SIG-M5 (cell line): ENCODE results near the gene BMP8B.
"Not testable (repeated sequence)": the region's sequence is repeated elsewhere in the genome, so short reads cannot be mapped to it uniquely, and the experiment has no call there.

Source experiments
- DNase-seq: peaks from one replicate; lab custom pipeline; 2025; lab: John Stamatoyannopoulos, UW

The BMP8B gene, protein sequence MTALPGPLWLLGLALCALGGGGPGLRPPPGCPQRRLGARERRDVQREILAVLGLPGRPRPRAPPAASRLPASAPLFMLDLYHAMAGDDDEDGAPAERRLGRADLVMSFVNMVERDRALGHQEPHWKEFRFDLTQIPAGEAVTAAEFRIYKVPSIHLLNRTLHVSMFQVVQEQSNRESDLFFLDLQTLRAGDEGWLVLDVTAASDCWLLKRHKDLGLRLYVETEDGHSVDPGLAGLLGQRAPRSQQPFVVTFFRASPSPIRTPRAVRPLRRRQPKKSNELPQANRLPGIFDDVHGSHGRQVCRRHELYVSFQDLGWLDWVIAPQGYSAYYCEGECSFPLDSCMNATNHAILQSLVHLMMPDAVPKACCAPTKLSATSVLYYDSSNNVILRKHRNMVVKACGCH

DNA sequence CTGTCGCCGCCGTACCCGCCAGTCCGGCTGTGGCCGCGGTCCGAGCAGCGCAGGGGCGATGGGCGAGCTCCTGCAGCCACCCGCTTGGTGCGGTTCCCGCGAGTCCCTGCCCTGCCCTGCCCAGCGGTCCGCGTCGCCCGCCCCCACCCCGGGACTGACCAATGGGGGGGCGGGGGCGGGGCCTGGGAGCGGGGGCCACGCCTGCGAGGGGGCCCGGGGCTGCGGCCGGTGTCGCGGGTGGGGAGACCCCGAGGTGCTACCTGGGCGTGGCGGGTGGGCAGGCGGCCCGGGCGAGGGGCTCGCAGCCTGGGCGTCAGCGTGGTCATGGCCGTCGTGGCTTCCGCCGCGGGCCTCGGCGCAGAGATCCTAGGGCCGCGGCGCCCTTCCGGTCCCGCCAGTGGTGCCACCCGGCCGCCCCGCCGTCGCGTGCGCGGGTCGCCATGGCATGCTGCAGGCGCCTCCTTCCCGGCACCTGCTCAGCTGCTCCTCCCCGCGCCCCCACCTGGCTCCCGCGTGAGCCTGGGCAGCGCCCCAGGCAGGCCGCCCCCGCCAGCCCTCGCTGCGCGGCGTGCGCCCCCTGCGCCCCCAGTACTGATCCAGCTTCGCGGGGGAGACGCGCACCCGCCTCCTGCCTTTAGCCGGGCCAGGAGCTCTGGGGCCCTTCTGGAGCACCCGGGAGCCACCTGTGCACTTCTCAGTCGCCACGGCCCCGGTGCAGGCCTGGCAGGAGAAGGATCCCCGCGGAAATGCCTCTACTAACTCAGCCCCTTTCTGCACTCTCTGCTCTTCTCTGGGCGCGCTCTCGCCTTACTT, at the start of gene BMP8B:
BMP8B (minus strand) TSS at position 108 of the 813 bp plus-strand sequence. CDS start 380 bp downstream, outside the sequence.
- no peak for DNase-seq

DNA sequence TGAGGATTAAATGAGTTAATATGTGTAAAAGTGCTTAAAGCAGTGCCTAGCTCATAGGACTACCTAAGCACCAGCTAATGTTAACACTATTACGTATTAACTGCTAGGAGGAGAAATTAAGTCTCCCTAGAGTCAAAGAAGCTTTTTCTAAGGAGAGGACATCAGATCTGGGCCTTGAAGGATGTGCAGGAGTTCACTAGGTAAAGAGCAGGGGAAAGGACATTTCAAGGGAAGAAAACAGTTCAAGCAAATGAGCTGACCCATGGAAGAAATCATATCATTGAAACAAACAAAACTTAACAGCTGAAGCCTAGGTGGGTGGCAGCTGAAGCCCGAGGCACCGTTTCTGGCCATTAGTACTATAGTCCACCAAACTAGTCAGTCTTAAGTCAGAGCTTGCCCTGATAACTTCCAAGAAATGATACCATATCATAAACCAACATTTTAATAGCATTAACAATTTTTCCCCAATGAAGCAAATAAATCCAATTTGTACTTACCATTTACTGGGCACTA, 48.0 kb upstream of the BMP8B start:
- DNase-seq, result no peak

DNA sequence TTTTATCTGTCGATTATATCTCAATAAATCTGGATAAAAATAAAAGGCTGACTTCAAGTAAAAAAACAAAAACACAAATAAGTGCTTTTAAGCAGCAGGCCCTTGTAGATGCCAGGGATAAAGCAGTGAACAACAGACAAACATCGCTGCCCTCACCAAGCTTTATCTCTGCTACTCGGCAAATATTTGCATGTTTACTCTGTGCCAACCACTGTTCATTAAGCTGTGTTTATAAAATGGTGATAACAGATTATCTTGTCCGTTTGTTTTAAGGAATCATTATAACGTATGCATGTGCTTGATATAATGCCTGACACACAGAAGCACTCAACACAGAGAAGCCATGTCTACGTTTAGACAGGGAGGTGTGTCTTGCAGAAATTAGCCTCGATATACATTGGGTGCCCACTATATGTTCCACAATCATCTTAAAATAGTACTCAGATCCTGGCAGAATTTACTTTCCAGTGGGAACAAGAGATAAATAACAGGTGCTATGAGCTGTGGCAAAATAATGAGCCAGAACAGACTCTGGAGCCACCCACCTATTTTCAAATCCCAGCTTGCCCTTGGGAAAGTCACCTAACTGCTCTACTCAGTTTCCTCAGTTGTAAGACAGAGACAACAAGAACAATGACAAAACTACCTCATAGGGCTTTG, 47.4 kb upstream of the BMP8B start:
- DNase-seq, result no peak

DNA sequence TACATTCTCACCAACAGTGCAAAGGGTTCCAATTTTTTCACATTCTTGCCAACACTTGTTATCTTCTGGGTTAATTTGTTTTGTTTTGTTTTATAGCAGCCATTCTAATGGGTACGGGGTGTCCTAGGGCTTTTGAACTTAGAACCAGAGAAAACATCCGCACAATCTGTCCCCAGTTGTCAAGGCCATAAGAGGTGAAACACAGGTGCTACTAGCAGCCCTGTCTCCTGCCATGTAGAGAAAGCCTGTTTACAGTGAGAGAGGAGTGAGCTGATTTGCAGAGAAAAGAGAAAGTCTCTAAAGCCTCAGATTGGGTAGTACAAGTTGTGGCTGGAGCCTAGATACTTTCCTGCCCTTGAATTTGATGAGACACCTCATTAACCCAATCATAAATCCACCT, 46.4 kb upstream of the BMP8B start:
- DNase-seq, result no peak

DNA sequence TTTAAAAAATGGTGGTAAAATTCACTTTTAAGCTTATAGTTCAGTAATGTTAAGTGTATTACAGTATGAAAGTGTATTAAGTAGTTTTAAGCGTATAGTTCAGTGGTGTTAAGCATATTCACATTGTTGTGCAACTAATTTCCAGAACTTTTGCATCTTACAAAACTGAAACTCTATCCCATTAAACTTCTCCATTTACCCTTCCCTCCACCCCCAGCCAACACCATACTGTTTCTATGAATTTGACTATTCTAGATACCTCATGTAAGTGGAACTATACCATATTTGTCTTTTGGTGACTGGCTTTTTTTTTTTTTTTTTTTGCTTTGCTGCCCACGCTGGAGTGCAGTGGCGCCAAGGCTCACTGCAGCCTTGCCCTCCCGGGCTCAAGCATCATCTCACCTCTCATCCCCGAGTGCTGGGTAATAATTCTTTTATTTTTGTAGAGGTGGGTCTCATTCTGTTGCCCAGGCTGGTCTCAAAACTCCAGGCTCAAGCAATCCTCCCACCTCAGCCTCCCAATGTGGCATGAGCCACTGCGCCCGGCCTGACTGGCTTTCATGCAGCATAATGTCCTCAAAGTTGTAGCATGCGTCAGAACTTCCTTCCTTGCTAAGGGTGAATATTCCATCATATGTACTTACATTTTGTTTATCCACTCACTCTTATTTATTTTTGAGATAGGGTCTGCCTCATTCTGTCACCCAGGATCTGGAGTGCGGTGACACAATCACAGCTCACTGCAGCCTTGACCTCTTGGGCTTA, 45.1 kb upstream of the BMP8B start:
- DNase-seq, result peak; percentile 26

DNA sequence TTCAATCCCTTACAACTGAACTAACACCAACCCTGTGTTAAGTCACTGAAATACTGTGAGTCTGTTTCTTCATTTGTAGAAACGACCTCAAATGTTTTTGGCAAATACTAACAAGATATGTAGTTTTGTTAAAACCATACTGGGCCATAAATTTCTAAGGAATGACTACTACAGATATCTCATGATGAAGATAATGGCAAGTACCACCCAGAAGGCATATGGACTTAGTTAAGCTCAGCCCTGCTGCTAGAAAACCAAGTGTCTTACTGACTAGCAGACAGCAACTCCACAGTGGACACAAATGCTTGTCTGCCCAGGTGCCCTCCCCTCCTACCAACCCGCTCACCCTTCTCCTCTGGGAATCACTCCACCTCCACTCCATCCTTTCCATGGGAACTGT, 44.5 kb upstream of the BMP8B start:
- no peak for DNase-seq

DNA sequence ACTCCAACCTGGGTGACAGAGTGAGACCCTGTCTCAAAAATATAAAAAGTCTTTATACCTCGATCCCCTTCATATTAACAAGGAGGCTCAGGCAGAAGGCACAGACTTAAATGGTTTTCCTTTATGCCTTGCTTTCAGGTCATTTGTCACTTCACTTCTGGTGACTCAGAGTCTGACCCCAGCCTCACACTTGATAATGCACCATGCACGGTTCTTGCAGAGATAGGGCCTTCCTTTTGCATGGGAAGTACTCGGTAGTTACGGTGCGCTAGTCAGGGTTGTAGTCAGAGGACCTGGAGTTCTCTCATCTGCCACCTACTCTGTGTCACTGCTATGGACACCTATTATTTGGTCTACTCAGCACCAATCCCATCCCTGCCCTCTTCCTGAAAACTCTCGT, 43.6 kb upstream of the BMP8B start:
- DNase-seq, result no peak

DNA sequence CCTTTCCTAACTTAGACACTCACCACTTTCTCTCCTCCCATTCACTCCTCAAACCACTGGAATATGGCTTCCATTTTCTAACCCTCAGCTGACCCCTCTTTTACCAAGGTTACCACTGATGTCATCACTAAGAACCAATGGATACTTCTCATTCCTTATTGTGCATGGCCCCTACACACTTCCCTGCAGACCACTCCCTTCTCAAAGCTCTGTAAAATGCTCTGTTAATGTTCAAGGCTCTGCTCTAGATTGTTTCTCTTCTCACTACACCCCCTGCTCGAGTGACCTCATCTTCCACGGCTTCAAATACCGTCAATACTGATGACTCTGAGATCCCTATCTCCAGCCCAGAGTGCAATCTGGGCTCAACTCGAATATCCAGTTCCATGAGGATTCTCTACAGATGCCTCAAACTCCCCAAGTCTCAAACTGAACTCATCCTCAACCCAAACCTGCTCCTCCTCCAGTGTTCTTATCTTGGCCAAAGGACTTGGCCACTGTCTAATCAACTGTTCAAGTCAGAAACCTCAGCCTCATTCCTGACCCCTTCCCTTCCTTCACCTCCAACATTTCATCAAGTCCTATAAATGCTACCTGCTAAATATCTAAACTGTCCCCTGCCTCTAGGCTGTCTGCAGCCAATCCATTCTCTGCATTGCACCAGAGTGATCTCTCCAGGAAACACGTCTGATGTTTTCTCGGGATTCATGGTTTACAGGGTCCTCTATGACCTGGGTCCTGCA, 41.3 kb upstream of the BMP8B start:
- no peak for DNase-seq

DNA sequence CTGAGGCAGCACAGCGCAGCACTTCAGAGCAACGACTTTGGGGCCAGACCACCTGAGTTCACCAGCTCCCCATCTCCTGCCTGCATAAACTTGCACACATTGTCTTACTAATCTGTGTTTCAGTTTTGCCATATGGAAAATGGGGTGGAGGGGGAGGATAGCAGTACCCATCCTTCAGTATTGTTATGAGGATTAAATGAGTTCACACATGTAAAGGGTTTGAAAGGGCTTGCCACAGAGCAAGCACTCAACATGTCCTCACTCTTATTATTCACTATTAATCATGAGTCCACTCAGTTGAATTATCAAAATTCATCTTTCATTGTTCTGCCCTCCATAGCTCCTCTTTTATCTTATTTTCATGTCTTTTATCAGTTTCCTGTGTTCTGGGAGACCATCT, 40.1 kb upstream of the BMP8B start:
- no peak for DNase-seq

DNA sequence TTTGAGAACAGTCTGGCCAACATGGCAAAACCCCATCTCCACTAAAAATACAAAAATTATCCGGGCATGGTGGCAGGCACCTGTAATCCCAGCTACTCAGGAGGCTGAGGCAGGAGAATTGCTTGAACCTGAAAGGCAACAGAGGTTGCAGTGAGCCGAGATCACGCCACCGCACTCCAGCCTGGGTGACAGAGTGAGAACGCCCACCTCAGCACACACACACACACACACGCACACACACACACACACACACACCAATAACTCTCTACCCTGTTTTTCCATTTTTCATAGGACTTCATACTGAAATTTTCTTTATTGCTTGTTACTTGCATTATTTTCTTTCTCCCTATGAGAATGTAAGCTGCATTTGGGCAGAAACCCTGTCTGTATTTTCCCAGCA, 39.6 kb upstream of the BMP8B start:
- not testable (repeated sequence) for DNase-seq

DNA sequence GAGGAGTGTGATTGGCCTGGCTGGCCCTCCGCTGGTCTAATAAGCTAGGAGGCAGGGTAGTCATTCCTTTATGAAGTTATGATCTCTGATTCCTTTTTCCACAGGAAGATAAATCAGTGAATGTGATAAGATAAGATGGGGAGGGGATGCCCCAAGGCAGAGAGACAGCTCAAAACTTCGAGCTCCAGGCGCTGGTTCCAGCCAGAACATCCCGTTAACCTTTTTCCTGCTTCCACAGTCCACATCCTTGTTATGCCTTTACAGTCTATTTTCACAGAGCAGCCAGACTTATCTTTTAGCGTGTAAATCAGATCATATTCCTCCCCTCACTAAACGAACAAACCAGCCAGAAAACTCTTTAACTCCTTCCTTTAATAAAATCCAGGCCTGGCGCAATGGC, 38.5 kb upstream of the BMP8B start:
- DNase-seq, result no peak

DNA sequence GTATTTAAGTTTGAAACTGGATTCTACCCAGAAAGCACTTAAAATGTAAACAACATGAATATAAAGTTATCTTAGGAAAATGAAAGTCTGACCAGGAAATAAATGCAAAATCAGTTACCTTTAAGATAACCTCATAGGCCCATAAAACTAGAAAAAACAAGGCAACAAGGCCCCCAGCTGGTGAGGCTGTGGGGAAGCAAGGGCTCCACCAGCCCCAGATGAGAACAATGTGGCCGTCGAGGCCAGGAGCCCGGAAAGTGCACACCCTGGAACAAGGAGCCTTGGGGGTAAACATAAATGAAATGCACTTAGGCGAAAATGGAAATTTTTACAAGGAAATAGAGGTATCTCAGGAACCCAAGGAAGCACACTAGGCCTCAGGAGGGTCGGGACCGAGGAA, 37.9 kb upstream of the BMP8B start:
- DNase-seq, result no peak

DNA sequence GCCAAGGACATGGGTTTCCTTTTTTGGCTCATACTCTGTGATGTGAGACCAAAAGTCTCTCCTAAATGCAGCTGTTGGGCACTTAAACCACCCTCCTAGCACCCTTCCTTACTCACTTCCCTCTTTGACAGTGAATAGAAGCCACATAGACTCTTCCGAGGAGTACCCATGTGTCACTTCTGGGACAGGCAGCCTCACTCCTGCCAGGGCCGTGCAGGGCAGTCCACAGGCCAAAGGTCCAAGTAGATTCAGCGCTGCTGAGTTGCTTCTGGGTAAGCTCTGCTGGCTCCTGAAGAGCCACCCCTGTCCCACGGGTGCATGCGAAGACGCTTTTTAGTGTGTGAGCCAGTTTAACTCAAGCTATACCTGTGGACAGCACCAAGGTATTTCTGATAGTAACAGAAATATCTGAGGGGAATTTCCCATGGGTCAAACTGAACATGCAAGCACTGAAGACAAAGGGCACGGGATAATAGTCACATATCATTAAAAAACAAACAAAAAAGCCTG, 36.8 kb upstream of the BMP8B start:
- DNase-seq, result no peak

DNA sequence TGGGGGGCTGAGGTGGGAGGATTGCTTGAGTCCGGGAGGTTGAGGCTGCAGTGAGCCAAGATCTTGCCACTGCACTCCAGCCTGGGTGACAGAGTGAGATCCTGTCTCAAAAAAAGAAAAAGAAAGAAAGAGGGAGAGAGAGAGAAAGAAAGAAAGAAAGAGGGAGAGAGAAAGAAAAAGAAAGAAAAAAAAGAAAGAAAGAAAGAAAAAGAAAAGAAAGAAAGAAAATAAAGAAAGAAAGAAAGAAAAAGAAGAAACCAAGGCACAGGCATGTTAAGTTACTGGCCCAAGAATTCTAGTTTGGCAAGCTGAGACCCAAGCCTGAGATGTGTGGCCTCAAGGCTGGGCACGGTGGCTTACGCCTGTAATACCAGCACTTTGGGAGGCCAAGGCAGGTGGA, 34.8 kb upstream of the BMP8B start:
- DNase-seq, result not testable (repeated sequence)

DNA sequence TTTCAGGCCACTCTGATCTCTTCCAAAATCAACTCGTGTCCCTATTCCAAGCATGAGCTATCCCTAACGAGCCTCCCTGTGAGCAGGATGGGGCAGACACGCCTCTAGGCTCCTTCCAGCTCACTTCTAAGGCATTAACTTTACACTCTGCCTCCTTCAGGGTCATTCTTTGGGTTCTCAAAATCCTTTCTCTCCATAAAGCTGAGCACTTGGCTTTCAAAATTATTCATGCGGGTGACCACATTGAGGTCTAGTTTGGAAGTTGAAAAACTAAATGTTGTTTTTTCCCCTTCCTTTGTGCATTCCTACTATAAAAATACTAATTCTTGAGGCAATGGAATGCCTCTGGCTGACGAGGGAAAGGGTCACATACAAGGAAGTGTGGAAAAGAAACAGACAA, 33.5 kb upstream of the BMP8B start:
- DNase-seq, result no peak

DNA sequence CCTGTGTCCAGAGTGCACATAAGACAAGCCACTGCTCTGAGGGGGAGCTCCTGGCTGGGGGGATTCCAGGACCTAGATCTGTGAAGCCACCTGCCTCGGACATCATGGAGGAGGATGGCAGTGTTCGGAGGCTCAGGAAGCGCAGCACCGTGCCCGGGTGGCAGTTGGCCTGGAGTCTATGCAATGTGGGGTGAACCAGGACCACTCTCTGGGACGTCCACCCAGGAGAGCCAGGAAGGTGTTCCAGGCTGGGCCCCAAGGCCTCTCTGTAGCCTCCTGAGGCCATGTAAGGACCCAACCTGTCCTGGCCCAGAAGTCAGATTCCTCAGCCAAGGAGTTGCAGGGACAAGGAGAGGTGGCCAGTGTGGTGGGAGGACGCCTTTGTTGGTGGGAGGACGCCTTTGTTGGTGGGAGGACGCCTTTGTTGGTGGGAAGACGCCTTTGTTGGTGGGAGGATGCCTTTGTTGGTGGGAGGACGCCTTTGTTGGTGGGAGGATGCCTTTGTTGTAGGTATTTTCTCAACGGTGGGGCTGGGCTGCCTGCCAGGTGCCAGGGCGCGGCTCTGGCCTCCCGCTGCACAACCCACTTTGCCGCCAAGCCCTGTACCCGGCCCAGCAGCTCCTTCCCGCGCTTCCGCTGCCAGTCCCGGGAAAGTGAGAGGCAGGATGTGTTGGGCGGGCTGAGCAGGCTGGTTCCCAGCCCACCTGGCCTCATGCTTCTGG, 30.6 kb upstream of the BMP8B start:
- DNase-seq, result no peak

DNA sequence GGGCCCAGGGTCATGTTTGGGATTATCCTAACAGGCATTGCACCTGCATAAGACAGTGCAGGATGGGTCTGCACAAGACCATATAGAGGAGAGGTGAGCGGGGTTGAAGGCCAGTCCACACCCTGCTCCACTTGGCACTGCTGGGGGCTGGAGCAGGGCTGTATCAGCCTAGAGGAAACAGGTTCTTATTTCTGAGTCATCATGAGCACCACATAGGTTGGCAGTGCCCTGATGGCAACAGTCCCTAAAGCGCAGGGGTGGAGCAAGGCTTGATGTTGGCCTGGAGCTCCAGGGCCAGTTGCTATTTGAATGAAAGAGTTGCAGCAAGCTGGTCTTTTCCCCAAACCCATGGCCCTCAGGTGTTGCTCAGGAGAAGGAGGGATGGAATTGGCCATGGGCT, 29.8 kb upstream of the BMP8B start:
- no peak for DNase-seq

DNA sequence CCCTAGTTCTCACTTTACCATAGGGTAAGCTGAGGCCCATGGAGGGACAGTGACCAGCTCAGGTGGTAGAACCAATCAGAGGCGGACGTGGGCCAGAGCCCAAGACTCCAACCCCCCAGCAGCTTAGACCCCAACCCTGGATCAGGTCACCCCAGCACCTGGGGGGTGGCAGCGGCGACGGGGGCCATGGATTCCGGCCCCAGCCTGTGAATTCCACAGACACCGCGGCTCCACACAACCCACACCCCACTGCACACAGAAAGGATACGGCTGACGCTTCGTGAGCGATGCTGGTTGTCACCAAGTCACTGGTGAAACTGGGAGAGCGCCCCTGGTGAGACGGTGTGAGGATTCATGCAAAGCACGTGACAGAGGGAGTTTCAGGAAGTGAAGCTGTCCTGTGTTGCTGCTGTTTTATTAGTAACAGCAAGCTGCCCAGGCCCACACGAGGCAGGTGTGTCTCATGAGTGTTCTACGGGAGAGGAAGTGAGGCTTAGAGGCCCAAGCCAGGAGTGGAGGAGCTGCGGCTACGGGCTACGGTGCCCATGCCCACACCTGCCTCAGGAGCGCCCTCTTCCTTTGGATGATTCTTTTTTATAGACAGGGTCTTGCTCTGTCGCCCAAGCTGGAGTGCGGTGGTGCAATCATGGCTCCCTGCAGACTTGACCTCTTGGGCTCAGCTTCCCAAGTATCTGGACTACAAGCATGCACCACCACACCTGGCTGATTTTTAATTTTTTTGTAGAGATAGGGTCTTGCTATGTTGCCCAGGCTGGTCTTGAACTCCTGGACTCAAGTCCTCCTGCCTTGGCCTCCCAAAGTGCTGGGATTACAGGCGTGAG, 28.6 kb upstream of the BMP8B start:
- peak; percentile 84 for DNase-seq

DNA sequence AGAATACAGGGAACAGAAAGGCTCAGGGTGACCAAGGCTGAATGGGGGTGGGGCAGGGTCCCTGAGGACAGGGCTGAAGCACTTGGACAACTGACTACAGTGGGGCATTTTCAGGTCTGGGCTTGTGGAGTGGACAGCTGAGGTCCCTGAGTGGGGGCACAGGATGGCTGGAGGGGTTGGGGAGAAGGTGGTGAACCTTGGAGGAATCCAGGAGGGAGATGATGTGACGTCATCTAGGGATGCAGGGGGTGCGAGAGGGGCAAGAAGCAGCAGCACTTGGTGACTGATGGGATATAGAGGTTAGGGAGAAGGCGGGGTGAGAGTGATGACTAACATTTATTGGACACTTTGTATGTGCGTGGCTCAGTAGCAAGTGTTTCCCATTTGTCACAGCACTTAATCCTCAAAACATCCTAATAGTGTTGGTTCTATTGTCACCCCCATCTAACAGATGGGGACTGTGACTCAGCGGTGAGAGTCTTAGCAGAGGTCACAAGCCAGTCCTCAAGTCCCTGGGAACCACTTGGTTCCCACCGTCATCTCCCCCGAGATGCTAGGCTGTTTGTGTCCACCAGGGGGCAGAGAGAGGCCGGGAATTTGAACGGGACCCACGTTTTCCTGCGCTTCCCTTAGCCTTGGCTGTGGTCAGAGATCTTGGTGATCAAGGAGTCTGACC, 27.9 kb upstream of the BMP8B start:
- no peak for DNase-seq
